HG03457 (cell line): ENCODE results near the gene PADI1.

Experiments
- ATAC-seq: cut with Tn5 transposase; IDR thresholded peaks from one replicate; pipeline ENCODE4 v1.9.1; 2021; ENCODE audit warnings: moderate number of reproducible peaks; ENCODE audit not compliant: unreplicated experiment

PADI1 gene

GRCh38 chr1:17181781-17182464, 23.0 kb upstream of the PADI1 start:
- no peak for ATAC-seq

GRCh38 chr1:17183388-17184160, 21.4 kb upstream of the PADI1 start:
- no peak for ATAC-seq

GRCh38 chr1:17184161-17184665, 20.7 kb upstream of the PADI1 start:
- ATAC-seq, result no peak

GRCh38 chr1:17184822-17185484, 20.0 kb upstream of the PADI1 start:
- no peak for ATAC-seq

DNA sequence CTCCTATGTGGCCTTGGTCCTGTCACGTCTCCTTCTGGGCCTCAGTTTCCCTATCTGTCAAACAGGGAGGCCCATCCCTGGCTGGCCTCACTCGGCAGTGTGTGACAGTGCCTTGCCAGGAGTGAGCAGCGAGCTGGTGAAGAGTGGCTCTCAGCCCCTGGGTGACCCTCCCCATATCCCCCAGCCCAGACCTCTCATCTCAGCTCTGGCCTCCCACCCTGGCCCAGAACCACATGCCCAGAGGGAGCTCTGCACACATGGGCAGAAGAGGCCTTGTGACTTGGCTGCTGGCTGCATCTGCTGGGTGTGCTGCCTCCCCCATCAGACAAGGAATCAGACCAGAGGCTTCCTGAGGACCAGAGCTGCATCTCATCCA, 19.5 kb upstream of the PADI1 start:
- no peak for ATAC-seq

- ATAC-seq, result no peak
Measured at GRCh38 chr1:17186216-17186909, 18.6 kb upstream of the PADI1 start.

DNA sequence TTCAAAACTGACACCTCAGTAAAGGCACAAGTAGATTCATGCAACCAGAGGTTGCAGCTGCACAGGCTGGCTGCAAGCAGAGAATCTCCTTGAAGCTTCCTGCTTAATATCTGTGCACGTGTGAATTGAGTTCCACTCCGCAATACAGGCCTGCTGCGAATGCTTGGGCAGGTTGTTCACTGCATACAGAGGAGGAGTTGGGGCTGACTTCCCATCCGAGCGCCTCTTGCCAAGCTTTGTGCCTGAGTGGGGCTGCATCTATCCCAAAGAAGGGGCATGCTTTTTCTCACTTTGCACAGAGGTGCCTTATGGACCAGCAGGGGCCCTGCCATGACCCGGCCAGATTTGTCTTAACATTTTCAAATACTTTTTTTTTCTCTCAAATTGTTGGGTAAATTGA, 17.9 kb upstream of the PADI1 start:
- no peak for ATAC-seq

DNA sequence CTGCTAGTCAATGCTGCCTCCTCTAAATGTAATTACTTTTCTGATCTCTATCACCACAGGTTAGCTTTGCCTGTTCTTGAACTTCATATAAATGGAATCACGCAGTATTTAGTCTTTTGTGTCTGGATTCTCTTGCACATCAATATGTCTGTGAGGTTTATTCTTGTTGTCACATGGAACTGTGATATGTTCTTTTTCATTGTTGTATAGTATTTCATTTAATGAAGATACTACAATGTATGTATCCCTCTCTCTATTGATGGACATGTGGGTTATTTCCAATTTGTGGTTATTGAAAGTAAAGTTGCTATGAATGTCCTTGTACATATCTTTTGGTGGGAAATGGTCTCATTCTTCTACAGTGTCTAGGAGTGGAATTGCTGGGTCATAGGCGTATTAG, 16.7 kb upstream of the PADI1 start:
- ATAC-seq, result no peak

DNA sequence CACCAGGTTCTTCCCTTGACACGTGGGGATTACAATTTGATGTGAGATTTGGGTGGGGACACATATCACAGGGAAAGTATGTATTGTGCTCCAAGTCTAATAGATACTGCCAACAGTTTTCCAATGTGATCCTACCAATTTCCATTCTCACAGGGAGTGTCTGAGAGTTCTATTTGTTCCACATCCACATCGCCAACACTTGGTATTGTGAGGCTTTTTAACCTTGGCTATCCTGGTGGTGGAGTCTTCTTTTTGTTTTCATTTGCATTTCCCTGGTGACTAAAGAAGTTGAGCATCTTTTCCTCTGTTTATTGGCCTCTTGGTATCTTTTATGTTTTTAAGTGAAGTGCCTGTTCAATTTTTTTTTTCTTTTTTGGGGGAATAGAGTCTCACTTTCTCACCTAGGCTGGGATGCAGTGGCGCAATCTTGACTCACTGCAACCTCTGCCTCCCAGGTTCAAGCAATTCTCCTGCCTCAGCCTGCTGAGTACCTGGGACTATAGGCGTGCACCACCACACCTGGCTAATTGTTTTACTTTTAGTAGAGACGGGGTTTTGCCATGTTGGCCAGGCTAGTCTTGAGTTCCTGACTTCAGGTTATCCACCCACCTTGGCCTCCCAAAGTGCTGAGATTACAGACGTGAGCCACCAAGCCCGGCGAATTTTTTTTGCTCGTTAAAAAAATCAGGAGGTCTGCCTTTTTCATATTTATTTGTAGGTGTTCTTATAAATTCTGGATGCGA, 15.9 kb upstream of the PADI1 start:
- ATAC-seq, result no peak

DNA sequence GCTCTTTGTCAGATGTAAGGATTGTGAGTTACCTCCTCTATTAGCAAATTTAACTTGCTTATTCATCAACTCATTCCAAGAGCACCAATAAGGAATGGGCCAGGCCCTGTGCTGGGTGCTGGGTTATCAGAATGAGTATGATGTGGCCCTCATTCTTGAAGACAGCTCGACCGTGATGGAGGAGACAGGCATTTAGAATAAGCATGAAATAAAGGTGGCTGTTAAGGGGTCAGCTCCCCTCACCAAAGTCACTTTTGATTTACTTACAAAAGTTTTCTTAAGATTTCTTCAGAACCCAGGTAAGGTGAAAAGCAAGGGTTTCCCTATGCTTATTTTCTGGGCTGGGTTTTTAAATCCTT, 15.3 kb upstream of the PADI1 start:
- ATAC-seq, result no peak

DNA sequence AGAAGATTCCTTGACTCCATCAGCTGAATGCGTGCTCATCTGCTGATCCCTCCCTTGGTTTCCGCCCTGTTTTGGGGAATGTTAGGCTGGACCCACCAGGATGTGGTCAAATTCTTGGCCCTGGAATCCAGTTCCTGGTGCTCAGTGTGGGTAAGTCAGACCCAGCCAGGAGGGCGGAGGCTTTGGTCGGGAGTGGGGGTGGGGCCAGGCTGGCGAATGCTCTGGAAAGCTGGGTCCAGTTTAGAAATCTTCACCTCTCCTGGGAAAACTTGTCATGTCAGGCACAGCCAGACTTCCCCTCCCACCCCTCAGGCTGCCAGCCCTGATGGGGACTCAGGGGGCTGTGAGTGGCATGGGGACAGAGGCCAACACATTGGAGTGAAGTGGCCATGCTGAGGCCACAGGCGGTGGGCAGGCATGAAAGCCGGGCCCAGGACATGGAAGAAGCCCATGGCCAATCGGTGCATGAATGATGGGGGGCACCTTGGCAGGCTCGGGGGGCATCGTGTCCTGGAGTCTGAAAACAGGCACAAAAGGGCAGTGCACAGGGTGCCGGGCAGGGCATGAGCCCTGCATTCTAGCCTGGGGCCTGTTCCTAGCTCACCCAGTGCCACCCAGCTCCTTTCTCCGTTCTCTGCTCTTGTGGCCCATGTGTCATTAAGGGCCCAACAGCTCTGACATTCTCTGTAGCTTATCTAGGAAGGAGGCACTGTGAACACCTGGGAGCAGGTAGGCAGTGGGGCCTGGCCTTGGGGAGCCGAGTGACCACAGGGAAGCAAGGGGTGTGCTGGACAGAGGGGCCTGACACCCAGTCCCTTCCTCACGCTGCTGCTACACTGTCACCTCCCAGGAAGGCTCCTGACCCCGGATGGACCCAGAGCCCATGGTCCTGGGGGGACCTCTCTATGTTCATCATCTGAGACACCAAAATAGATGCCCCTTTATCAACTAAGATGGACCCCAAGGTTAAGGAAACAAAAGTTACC, 14.6 kb upstream of the PADI1 start:
- ATAC-seq, result no peak

DNA sequence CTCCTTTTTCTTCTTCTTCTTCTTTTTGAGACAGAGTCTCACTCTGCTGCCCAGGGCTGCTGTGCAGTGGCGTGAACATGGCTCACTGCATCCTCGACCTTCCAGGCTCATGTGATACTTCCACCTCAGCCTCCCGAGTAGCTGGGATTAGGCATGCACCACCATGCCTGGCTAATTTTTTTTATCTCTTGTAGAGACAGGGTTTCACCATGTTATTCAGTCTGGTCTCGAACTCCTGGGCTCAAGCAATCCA, 13.0 kb upstream of the PADI1 start:
- ATAC-seq, result no peak

GRCh38 chr1:17192394-17193221, 12.3 kb upstream of the PADI1 start:
- ATAC-seq, result no peak

DNA sequence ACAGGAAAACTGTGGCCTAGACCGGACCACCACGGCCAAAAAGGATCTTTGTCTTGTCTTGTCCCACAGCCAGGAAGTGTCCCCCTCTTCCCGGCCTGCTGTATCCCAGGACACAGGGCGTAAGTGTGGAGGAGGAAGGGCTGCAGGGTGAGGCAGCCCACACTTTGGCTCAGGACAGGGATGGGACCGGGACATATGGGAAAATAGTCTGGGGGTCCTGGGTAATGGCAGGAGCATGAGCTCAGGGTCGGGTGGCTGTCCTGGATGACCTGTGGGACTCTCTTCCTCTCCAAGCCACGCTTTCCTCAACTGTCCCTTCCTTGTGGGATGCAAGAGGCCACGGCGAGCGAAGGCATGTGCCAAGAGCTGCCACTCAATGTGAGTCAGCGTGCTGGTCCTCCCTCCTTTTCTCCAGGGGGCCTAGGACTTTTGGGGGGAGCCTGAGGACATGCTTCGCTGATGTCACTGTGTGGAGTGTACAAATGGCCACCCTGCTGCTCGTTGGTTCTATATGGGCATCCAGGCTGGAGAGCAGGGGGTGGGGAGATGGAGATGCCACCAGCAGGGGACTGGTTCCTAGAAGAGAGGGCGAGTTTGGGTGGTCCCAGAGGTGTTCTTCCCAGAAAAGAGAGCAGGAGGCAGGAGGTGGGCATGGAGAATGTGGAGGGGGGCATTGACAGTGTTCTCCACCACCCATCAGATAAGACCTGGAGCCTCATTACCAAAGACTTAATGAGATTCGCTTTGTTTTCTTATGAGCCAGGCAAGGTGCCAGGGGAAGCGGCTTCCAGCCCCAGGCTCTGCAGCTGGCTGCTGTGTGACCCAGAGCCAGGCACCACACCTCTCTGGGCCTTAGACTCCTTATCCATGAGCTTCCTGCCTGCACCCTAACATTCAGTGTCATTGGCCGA, 11.5 kb upstream of the PADI1 start:
- ATAC-seq, result no peak

DNA sequence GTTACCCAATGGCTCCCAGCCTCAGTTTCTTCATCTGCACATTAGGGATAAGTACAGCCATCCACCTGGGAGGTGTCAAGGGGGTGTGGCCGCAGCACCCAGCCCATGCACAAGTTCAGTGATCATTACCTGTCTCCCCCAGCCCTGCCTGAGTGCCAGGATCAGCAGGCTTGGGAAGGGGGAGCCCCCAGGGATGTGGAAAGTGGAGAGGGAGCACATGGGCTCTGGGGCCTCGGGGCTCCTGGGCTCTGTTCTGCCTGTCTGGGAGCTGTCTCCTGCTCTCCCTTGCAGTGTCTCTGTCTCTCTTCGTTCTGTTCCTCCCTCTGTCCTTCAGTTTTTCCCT, 10.8 kb upstream of the PADI1 start:
- no peak for ATAC-seq

DNA sequence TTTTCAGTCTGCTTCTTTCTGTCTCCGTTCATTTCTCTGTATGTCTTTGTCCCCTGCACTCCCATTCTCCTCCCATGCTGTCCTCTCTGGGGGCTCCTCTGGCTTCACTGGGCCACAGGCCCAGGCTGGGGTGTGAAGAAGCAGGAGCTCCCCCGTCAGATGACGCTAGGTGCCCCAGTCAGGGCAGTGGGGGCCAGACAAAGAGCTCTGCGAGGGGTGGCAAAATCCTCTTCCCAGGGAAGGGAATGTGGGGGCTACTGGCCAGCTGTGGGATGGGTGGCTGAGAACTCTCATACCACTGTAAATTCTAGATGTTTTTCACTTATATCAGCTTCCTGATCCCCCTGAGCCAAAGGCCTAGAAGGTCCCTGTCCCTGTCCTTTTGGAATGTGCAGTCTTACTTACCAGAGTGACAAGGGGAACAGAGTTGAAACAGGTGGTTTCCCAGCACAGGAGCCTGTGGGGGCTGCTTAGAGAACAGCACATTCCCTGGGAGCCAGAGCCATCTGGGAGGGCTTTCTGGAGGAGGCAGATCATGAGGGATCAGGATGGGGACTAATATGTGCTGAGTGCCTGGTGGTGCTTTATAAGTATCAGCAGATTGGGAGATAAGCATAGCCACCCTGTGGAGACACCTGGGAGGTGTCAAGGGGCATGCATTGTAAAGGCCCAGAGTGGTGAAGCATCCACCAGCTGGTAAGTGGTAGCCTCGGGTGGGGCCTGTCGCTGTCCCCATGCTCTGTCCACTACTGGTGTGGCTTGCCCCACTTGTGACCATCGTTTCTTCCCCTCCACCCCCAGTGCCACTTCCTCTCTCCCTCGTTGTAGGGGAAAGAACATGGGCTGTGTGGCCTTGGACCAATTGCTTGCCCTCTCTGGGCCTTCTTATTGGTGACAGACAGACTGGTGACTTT, 10.1 kb upstream of the PADI1 start:
- no peak for ATAC-seq

- no peak for ATAC-seq
Measured at GRCh38 chr1:17195731-17196130, 9.2 kb upstream of the PADI1 start.
